Suprapubic skin (tissue), 4 donors: ENCODE data around the gene SORCS2. TPM values are rescaled to one million over a fixed set of nuclear protein-coding genes. Genes with fewer than 3 reads are reported as not detected.

Experiments used
- DNase-seq, 2 donors: peaks; one replicate each; pipeline ENCODE4 v3.0.0-alpha.2; 2019; ENCODE audit warnings: low spot score in 2 of 2
- H3K27ac ChIP-seq: fragments of 200-600 bp; sonication (generic); one replicate; pipeline ENCODE4 v1.5.1; 2019
- H3K27me3 ChIP-seq: fragments of 200-600 bp; sonication (generic); one replicate; pipeline ENCODE4 v1.5.1; 2019
- H3K36me3 ChIP-seq: fragments of 200-600 bp; sonication (generic); one replicate; pipeline ENCODE4 v1.5.1; 2019
- H3K4me1 ChIP-seq: fragments of 200-600 bp; sonication (generic); one replicate; pipeline ENCODE4 v1.5.1; 2019
- H3K4me3 ChIP-seq: fragments of 200-600 bp; sonication (generic); one replicate; pipeline ENCODE4 v1.5.1; 2019; ENCODE audit warnings: mild to moderate bottlenecking
- H3K9me3 ChIP-seq: fragments of 200-600 bp; sonication (generic); one replicate; pipeline ENCODE4 v1.5.1; 2019
- CTCF ChIP-seq, 2 donors: fragments of 200-600 bp in 1 of 2; fragments of 450-650 bp in 1 of 2; sonication (generic) in 1 of 2; IDR thresholded peaks; one replicate each; pipeline ENCODE4 v1.5.1; 2016 to 2019; ENCODE audit warnings: antibody characterized with exemption in 2 of 2, mild to moderate bottlenecking in 1 of 2, moderate library complexity in 1 of 2
- EP300 ChIP-seq: sonication (generic); formaldehyde crosslinking; IDR thresholded peaks from one replicate; pipeline ENCODE4 v1.6.1; 2017; ENCODE audit warnings: antibody characterized with exemption
- POLR2A ChIP-seq, 2 donors: fragments of 450-650 bp; IDR thresholded peaks; one replicate each; pipeline ENCODE4 v1.6.1; 2017; ENCODE audit warnings: antibody characterized with exemption in 2 of 2, mild to moderate bottlenecking in 2 of 2, moderate library complexity in 2 of 2
- POLR2AphosphoS5 ChIP-seq, 3 donors: sonication (generic); formaldehyde crosslinking; IDR thresholded peaks; one replicate each; pipeline ENCODE4 v1.6.1; 2017; ENCODE audit warnings: antibody characterized with exemption in 3 of 3
- WGBS: methylation state at CpG from one replicate; pipeline ENCODE4 v1.1.5; 2018; 5-methylcytosine and 5-hydroxymethylcytosine counted together
- total RNA-seq, 4 donors: library from RNA; depleted of rRNA; stranded (reverse); fragments of >200 nt; gene quantifications; one replicate each; pipeline ENCODE4 v1.1.0, GENCODE V29; 2016

The SORCS2 gene
- total RNA-seq, 4 donors from 2014 or later: 0.94 to 4.6 (median 1.3) TPM

GRCh38 chr4:7458066-7458425 lies 265.7 kb downstream of the SORCS2 start:
- Histone ChIP-seq H3K27ac (no peak overlapping the region), H3K4me1 (no peaks in the 10 kb centered on the region), H3K27me3 (no peaks in the 10 kb centered on the region), H3K36me3 (no peaks in the 10 kb centered on the region), H3K9me3 (no peaks in the 10 kb centered on the region), H3K4me3 (no peak overlapping the region)
- no peak for TF ChIP-seq POLR2AphosphoS5 (IDR thresholded peaks at IDR 0.05)
- no peak for TF ChIP-seq EP300
- no peak for TF ChIP-seq POLR2A (IDR thresholded peaks at IDR 0.05)
- no peak for TF ChIP-seq CTCF (IDR thresholded peaks at IDR 0.05)
- 66% methylated on average over 8 of the region's 9 CpGs for WGBS
- no peak for DNase-seq

- Histone ChIP-seq H3K4me1 (no peaks in the 10 kb centered on the region), H3K36me3 (no peaks in the 10 kb centered on the region), H3K27ac (no peak overlapping the region), H3K9me3 (no peaks in the 10 kb centered on the region), H3K4me3 (no peak overlapping the region), H3K27me3 (no peaks in the 10 kb centered on the region)
- no peak for TF ChIP-seq EP300
- TF ChIP-seq POLR2AphosphoS5 (IDR thresholded peaks at IDR 0.05): no peak
- TF ChIP-seq POLR2A (IDR thresholded peaks at IDR 0.05): no peak
- TF ChIP-seq CTCF (IDR thresholded peaks at IDR 0.05): no peak
- WGBS: 98% methylated on average over 4 of the region's 4 CpGs
- DNase-seq: no peak
Observed at GRCh38 chr4:7458477-7458876, 266.1 kb downstream of the SORCS2 start.

- DNase-seq: no peak
- Histone ChIP-seq H3K4me3 (no peak overlapping the region), H3K9me3 (no peaks in the 10 kb centered on the region), H3K27ac (no peak overlapping the region), H3K36me3 (no peaks in the 10 kb centered on the region), H3K4me1 (no peaks in the 10 kb centered on the region), H3K27me3 (no peaks in the 10 kb centered on the region)
- no peak for TF ChIP-seq CTCF (IDR thresholded peaks at IDR 0.05)
- 100% methylated on average over 1 of the region's 8 CpGs for WGBS
Observed at GRCh38 chr4:7459471-7459870, 267.1 kb downstream of the SORCS2 start.

GRCh38 chr4:7460566-7460965 lies 268.2 kb downstream of the SORCS2 start:
- H3K4me3 ChIP-seq: no peak overlapping the region
- H3K36me3 ChIP-seq: no peaks in the 10 kb centered on the region
- no peaks in the 10 kb centered on the region for H3K9me3 ChIP-seq
- H3K27ac ChIP-seq: no peak overlapping the region
- no peaks in the 10 kb centered on the region for H3K27me3 ChIP-seq
- TF ChIP-seq POLR2AphosphoS5 (IDR thresholded peaks at IDR 0.05) (no peak), EP300 (no peak), POLR2A (IDR thresholded peaks at IDR 0.05) (no peak), CTCF (IDR thresholded peaks at IDR 0.05) (no peak)
- no peak for DNase-seq
- no peaks in the 10 kb centered on the region for H3K4me1 ChIP-seq
- 71% methylated on average over 17 of the region's 17 CpGs for WGBS

GRCh38 chr4:7461230-7461629 lies 268.9 kb downstream of the SORCS2 start:
- no peaks in the 10 kb centered on the region for H3K36me3 ChIP-seq
- DNase-seq: no peak
- H3K27ac ChIP-seq: no peak overlapping the region
- H3K4me3 ChIP-seq: no peak overlapping the region
- no peaks in the 10 kb centered on the region for H3K9me3 ChIP-seq
- TF ChIP-seq POLR2A (IDR thresholded peaks at IDR 0.05): no peak
- 89% methylated on average over 17 of the region's 17 CpGs for WGBS
- no peaks in the 10 kb centered on the region for H3K27me3 ChIP-seq
- H3K4me1 ChIP-seq: no peaks in the 10 kb centered on the region

GRCh38 chr4:7462509-7462971 lies 270.2 kb downstream of the SORCS2 start:
- no peak overlapping the region for H3K4me3 ChIP-seq
- DNase-seq: no peak
- H3K4me1 ChIP-seq: no peaks in the 10 kb centered on the region
- TF ChIP-seq POLR2AphosphoS5 (IDR thresholded peaks at IDR 0.05): no peak
- TF ChIP-seq CTCF (IDR thresholded peaks at IDR 0.05): no peak
- no peak for TF ChIP-seq EP300
- TF ChIP-seq POLR2A (IDR thresholded peaks at IDR 0.05): no peak
- no peaks in the 10 kb centered on the region for H3K36me3 ChIP-seq
- H3K9me3 ChIP-seq: no peaks in the 10 kb centered on the region
- no peak overlapping the region for H3K27ac ChIP-seq
- 38% methylated on average over 3 of the region's 11 CpGs for WGBS
- H3K27me3 ChIP-seq: no peaks in the 10 kb centered on the region
